Measurements from ENCODE around the gene EXT2.

- TF ChIP-seq CTCF (conservative IDR thresholded peaks at IDR 0.05; ENCODE audit: low read length) (no peak), EZH2phosphoT487 (IDR thresholded peaks at IDR 0.05; ENCODE audit: borderline replicate concordance) (no peak)
These were observed 35.3 kb downstream of the EXT2 start for GRCh38 chr11:44130751-44131150.

Measured in Loucy (cell line).